NCI-H1092 treated with DMSO at 0.1 percent for 48 hours (cell line): ENCODE results near the gene SCARB1.

Experiments
- DNase-seq: peaks from one replicate; lab custom pipeline; 2025; lab: John Stamatoyannopoulos, UW

Gene SCARB1

GRCh38 chr12:124862768-124863415, 772 bp downstream of the SCARB1 start:
- DNase-seq: peak; percentile 13

GRCh38 chr12:124861898-124862676, 1.6 kb downstream of the SCARB1 start:
- no peak for DNase-seq

GRCh38 chr12:124861492-124861891, 2.2 kb downstream of the SCARB1 start:
- DNase-seq: no peak

GRCh38 chr12:124857921-124858461, 5.7 kb downstream of the SCARB1 start:
- no peak for DNase-seq

DNA sequence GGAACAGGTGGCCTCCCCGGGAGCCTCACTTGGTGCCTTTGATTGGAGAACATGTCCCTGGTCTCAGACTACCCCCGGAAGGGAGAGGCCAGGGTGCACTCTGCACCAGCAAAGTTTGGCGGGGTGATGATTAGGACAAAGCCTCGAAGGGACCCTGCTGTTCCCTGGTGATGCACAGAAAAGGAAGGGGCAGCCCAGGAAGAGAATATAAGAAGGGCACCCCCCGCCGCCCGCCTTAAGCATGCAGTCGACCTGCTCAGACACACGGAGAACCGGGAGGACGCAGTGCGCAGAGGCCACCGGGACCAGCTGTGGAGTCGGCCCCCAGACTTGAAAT, 6.9 kb downstream of the SCARB1 start:
- DNase-seq: no peak

GRCh38 chr12:124856132-124856841, 7.4 kb downstream of the SCARB1 start:
- no peak for DNase-seq

DNA sequence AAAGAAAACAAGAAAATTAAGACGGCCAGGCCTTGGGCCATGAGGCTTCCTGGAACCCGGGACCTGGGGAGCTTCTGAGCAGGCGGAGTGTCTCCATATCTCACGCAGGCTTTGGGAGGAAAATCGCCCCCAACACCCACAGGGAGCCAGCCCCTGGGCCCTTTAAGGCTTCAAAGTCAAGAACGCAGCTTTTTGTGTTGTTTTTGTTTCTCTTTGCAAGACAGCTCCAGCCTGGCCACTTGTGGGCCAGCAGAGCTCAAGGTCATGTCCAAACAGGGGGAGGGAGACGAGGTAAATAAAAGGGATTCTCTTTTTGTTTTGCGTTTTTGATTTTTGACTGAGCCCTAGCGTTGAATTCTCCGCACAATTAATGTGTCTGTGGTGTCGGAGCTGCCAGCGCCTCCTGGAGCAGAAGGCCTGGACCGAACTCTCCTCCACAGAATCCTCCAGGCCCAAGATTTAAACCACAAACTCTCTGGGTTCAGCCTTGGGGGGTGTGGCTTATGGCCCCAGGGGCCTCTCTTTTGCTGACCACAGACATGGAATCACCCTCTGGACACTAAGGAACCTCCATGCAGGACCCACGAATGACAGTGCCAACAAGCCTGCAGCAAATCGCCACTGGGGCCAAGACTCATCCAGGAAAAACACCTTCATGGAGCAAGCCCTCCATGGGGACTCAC, 8.2 kb downstream of the SCARB1 start:
- no peak for DNase-seq

DNA sequence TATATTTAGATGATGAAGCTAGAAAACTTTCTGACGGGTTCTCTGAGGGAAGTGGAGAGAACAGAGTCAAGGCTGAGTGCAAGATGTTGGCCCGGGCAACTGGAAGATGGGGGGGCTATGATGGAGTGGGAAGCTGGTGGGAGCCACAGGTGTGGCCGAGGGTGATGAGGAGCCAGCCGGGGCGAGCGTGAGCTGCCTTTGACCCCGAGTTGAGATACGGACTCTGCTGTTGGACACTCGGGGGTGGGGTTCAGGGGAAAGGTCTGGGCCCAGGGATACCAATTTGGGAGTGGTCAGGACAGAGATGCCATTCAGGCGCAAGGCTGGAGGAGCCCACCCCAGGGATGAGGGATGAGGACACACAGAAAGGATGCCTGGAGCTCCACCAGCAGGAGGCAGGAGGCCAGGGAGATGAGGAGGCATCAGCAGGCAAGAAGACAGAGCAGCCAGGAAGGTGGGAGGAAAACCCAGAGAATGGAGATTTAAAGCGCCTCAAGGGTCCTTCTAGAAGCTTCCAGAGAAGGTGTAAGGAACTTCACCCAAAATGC, 9.0 kb downstream of the SCARB1 start:
- no peak for DNase-seq

DNA sequence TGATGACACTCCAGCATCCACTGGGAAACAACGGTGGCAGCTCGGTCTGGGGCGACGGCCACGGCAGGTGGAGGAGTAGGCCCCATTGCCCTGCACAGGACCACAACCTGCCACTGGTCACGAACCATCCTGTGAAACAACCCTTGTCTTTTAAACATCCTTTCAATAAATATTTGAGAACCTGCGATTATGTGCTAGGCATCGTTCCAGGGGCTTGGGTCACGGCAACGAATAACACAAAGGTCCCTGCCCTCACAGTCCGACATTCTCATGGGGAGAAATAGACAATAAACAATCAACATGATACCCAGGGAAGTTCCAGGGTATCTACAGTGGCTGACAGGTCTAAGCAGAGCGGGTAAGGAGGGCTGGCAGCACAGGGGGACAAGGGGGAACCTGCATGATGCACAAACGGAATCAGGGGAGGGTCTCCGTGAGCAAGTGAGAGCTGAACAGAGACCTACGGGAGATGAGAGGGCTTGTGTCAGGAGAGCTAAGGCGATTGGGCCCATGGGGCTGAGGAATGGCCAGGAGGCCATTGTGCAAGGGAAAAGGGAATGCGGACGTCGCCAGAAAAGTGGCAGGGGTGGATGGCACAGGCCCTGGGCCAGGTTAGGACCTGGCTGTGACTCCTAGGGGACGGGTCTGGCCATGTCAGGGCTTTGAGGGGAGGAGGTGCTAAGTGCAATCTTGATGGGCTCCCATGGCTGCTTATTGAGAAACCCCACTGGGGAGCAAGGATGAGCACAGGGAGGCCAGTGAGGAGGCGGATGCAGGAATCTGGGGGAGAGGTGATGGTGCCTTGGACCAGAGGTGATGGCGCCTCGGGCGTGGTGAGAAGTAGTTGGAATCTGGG, 9.7 kb downstream of the SCARB1 start:
- DNase-seq: no peak

DNA sequence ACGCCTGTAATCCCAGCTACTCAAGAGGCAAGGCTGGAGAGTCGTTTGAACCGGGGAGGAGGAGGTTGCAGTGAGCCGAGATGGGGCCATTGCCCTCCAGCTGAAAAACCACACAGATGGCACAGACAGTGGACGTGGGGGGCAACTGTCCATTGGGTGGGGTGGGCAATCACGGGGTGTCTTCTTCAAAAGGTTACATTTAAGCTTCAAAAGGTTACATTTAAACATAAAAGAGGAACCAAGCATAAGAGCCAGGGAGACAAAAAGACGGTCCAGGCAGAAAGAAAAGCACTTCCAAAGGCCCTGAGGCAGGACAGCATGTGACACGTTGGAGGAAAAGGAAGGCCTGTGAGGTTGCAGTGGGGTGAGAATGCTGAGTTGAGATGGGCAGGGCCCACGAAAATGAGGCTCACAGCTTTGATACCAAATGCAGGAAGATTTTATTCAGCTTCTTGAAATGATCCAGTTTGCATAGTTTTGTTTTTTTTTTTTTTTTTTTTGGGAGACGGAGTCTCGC, 10.7 kb downstream of the SCARB1 start:
- no peak for DNase-seq

DNA sequence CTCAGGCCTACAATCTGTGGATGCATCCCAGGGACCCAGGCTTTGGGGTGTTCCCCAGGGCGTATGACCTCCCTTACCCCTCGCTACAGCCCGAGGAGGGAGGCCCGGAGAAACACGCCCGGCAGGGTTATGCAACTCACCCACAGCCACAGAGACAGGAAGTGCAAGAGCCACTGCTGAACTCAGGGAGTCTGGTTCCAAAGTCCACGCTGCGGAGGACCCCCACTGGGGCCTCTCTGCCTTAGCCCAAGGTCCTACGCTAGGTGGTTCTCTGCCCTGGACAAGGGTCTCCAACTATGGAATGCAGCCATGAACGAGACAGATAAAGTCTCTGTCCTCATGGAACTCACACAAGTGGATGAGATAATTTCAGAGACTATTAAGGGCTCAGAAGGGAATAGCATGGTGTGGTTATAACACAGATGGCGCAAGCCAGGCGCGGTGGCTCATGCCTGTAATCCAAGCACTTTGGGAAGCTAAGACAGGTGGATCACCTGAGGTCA, 11.3 kb downstream of the SCARB1 start:
- no peak for DNase-seq

GRCh38 chr12:124851342-124851741, 12.3 kb downstream of the SCARB1 start:
- DNase-seq: no peak

GRCh38 chr12:124849382-124849781, 14.3 kb downstream of the SCARB1 start:
- DNase-seq: no peak

DNA sequence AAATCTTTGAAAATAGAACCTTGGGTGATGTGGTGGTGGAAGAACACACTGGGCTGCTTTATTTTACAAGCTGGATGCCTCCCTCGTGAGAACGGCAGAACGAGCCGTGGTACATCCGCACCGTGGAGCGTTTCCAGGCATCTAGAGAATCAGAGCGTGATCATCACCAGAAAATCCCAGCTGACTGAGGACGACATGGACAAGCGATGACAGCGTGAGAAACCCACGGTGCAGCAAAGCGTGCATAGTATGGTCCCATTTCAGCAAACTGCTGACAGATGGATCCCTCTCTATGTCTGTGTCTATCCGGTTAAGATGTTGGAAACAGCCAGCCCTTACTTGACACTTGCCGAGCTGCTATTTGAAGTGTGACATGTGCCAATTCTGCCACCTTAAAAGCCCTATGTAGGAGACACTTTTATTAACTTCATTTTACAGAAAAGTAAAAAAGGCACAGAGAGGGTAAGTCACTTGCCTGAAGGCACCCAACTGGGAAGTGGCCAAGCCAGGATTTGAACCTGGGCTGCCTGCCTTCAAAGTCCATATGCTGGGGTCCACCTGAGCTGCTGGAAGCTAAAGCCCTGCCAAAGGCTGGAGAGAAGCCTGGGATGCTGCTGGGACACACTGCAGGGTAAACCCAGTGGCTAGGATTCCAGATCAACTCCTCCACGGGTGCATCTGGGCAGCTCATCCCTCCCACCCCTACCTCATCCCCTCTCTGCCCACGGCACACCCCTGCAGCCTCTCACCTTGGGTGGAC, 14.9 kb downstream of the SCARB1 start:
- DNase-seq: no peak

GRCh38 chr12:124847113-124848074, 16.3 kb downstream of the SCARB1 start:
- DNase-seq: no peak

DNA sequence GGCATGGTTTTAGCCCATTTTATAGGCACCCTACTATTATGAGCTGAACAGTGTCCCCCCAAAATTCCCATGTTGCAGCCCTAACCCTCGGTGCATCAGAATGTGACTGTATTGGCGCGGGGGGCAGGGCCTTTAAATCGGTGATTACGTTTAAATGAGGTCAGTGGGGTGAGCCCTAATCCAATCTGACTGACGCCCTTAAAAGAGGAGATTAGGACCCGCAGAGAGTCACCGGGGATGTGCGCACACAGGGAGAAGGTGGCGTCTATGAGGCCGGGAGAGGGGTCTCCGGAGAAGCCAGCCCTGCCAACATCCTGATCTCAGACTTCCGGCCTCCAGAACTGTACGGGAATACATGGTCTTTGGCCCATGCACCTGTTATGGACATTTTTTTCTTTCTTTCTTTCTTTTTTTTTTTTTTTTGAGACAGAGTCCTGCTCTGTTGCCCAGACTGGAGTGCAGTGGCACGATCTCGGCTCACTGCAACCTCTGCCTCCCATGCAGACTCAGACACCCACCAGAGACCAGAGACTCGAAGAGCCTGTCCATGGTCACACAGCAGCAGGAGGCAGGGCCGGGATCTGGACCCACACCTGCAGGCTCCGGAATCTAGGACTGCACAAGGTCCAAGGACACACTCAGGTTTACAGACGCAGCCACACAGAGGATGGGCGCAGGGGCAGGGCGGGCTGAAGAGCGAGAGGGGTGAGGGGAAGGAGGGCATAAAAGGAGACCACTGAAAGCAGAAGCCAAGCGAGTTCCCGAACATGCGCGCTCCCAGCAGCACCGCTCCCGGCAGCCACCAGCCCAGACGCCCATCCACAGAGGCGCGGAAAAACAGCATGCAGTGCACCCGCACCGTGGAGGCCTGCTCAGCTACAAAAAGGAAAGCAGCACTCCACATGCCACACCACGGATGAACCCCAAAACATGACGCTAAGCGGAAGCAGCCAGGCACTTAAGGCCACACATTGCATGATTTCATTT, 19.0 kb downstream of the SCARB1 start:
- no peak for DNase-seq

- DNase-seq: peak; percentile 27
Measured at GRCh38 chr12:124842800-124843510, 20.7 kb downstream of the SCARB1 start.
